Activated CD8-positive, alpha-beta T cell treated with anti-CD3 and anti-CD28 coated beads, Interleukin-2, amount 10 ng/mL, durations not matched to agents 7 days and 5 days (primary cell): Measurements from ENCODE around the gene SUSD1. TPM values are rescaled to one million over a fixed set of nuclear protein-coding genes. Genes with fewer than 3 reads are reported as not detected.
"Not testable (repeated sequence)": the region's sequence is repeated elsewhere in the genome, so short reads cannot be mapped to it uniquely, and the experiment has no call there.

Experiments used
- ATAC-seq: fragments of 150-1000 bp; cut with Tn5 transposase; one replicate; pipeline ENCODE4 v1.10.0; 2021; ENCODE audit warnings: moderate library complexity
- CTCF ChIA-PET: fragments of 350-600 bp; sonication (Branson Sonifier 250); formaldehyde crosslinking; loops from one replicate; lab custom pipeline; 2021; ENCODE audit warnings: antibody characterized with exemption; lab: Charles Lee
- POLR2A ChIA-PET: fragments of 350-600 bp; sonication (Branson Sonifier 250); formaldehyde crosslinking; loops from one replicate; lab custom pipeline; 2021; ENCODE audit warnings: antibody characterized with exemption; lab: Charles Lee
- DNase-seq: peaks from one replicate; pipeline ENCODE4 v3.0.0-alpha.2; 2020
- H3K27ac Mint-ChIP-seq: one replicate; pipeline ENCODE4 v1.8.0; 2021; ENCODE audit warnings: mild to moderate bottlenecking, mixed read lengths
- H3K27me3 Mint-ChIP-seq: one replicate; pipeline ENCODE4 v1.8.0; 2021; ENCODE audit warnings: low read depth, mixed read lengths
- H3K36me3 Mint-ChIP-seq: one replicate; pipeline ENCODE4 v1.8.0; 2021; ENCODE audit warnings: low read depth, mixed read lengths
- H3K4me1 Mint-ChIP-seq: one replicate; pipeline ENCODE4 v1.8.0; 2021; ENCODE audit warnings: low read depth, mixed read lengths
- H3K4me3 Mint-ChIP-seq: one replicate; pipeline ENCODE4 v1.8.0; 2021; ENCODE audit warnings: mild to moderate bottlenecking, mixed read lengths
- H3K9me3 Mint-ChIP-seq: one replicate; pipeline ENCODE4 v1.8.0; 2022; ENCODE audit warnings: mixed read lengths; ENCODE audit not compliant: insufficient read depth
- total RNA-seq, 2 experiments: library from RNA; stranded (reverse); gene quantifications; one replicate each; pipeline ENCODE4 v1.2.3, GENCODE V29; 2021

SUSD1 gene
- total RNA-seq, 2 experiments from 2014 or later = 15.2 to 17.9 TPM

GRCh38 chr9:112128399-112128798 is 46.7 kb downstream of the SUSD1 start:
- peaks cover 13% of the 10 kb centered on the region for H3K36me3 Mint-ChIP-seq
- CTCF ChIA-PET, H3K4me1 Mint-ChIP-seq, POLR2A ChIA-PET, H3K9me3 Mint-ChIP-seq, H3K27ac Mint-ChIP-seq, ATAC-seq, H3K4me3 Mint-ChIP-seq, H3K27me3 Mint-ChIP-seq, DNase-seq: not testable (repeated sequence)

- Mint-ChIP-seq H3K9me3 (no peaks in the 10 kb centered on the region), H3K36me3 (peaks cover 10% of the 10 kb centered on the region), H3K4me3 (no peak overlapping the region), H3K4me1 (no peaks in the 10 kb centered on the region), H3K27me3 (no peaks in the 10 kb centered on the region), H3K27ac (no peak overlapping the region)
- no peak for ATAC-seq
- DNase-seq = no peak
- ChIA-PET CTCF (interaction anchor here (0.6 to 1.7 kb wide), 2 partner anchors 11 to 235 kb away, joined by 3 to 5 read pairs; no protein-coding TSS in a partner anchor), POLR2A (no interaction called here)
Measured at GRCh38 chr9:112127281-112127680, 47.8 kb downstream of the SUSD1 start.

- H3K4me3 Mint-ChIP-seq = no peak overlapping the region
- ChIA-PET CTCF (interaction anchor here (1.7 kb wide), 1 partner anchor 236 kb away, joined by 5 read pairs; no protein-coding TSS in a partner anchor), POLR2A (no interaction called here)
- no peak for ATAC-seq
- no peaks in the 10 kb centered on the region for H3K4me1 Mint-ChIP-seq
- no peaks in the 10 kb centered on the region for H3K27me3 Mint-ChIP-seq
- H3K36me3 Mint-ChIP-seq = peaks cover 18% of the 10 kb centered on the region
- no peak for DNase-seq
- H3K27ac Mint-ChIP-seq = no peak overlapping the region
- no peaks in the 10 kb centered on the region for H3K9me3 Mint-ChIP-seq
Measured at GRCh38 chr9:112125951-112126388, 49.1 kb downstream of the SUSD1 start.

GRCh38 chr9:112124156-112124555 is 50.9 kb downstream of the SUSD1 start:
- H3K27ac Mint-ChIP-seq = no peak overlapping the region
- ChIA-PET POLR2A (no interaction called here), CTCF (no interaction called here)
- H3K36me3 Mint-ChIP-seq = peaks cover 21% of the 10 kb centered on the region
- no peaks in the 10 kb centered on the region for H3K4me1 Mint-ChIP-seq
- no peak overlapping the region for H3K4me3 Mint-ChIP-seq
- DNase-seq (no peak), ATAC-seq (no peak)
- H3K9me3 Mint-ChIP-seq = no peaks in the 10 kb centered on the region
- no peaks in the 10 kb centered on the region for H3K27me3 Mint-ChIP-seq

GRCh38 chr9:112121633-112122032 is 53.5 kb downstream of the SUSD1 start:
- H3K4me1 Mint-ChIP-seq = no peaks in the 10 kb centered on the region
- H3K9me3 Mint-ChIP-seq = no peaks in the 10 kb centered on the region
- ChIA-PET CTCF (interaction anchor here (1.0 to 2.0 kb wide), 2 partner anchors 239 to 240 kb away, joined by 3 to 6 read pairs; no protein-coding TSS in a partner anchor), POLR2A (no interaction called here)
- ATAC-seq (no peak), DNase-seq (no peak)
- no peaks in the 10 kb centered on the region for H3K27me3 Mint-ChIP-seq
- peaks cover 22% of the 10 kb centered on the region for H3K36me3 Mint-ChIP-seq
- H3K4me3 Mint-ChIP-seq = no peak overlapping the region
- no peak overlapping the region for H3K27ac Mint-ChIP-seq

GRCh38 chr9:112120439-112120925 is 54.6 kb downstream of the SUSD1 start:
- CTCF ChIA-PET = interaction anchor here (1.0 to 2.0 kb wide), 3 partner anchors 23 to 241 kb away, joined by 3 to 6 read pairs (median 6); no protein-coding TSS in a partner anchor
- POLR2A ChIA-PET = interaction anchor here (0.8 to 1.0 kb wide), 2 partner anchors 10 to 205 kb away, joined by 3 read pairs; no protein-coding TSS in a partner anchor

GRCh38 chr9:112120030-112120341 is 55.1 kb downstream of the SUSD1 start:
- CTCF ChIA-PET = interaction anchor here (2.0 kb wide), 2 partner anchors 22 to 240 kb away, joined by 6 read pairs; no protein-coding TSS in a partner anchor
- no peak overlapping the region for H3K4me3 Mint-ChIP-seq
- no peaks in the 10 kb centered on the region for H3K9me3 Mint-ChIP-seq
- H3K4me1 Mint-ChIP-seq = no peaks in the 10 kb centered on the region
- ATAC-seq = no peak
- DNase-seq = no peak
- no peaks in the 10 kb centered on the region for H3K27me3 Mint-ChIP-seq
- no peak overlapping the region for H3K27ac Mint-ChIP-seq
- POLR2A ChIA-PET = interaction anchor here (0.8 to 1.0 kb wide), 2 partner anchors 10 to 206 kb away, joined by 3 read pairs; no protein-coding TSS in a partner anchor
- H3K36me3 Mint-ChIP-seq = peaks cover 23% of the 10 kb centered on the region

More at GRCh38 chr9:112120439-112120925, 54.6 kb downstream of the SUSD1 start:
- peak; percentile 6 for DNase-seq
- H3K27ac Mint-ChIP-seq = no peak overlapping the region
- no peak overlapping the region for H3K4me3 Mint-ChIP-seq
- H3K9me3 Mint-ChIP-seq = no peaks in the 10 kb centered on the region
- ATAC-seq = no peak
- no peaks in the 10 kb centered on the region for H3K27me3 Mint-ChIP-seq
- no peaks in the 10 kb centered on the region for H3K4me1 Mint-ChIP-seq
- H3K36me3 Mint-ChIP-seq = peaks cover 23% of the 10 kb centered on the region

- H3K36me3 Mint-ChIP-seq = peaks cover 23% of the 10 kb centered on the region
- no peak overlapping the region for H3K27ac Mint-ChIP-seq
- no peaks in the 10 kb centered on the region for H3K9me3 Mint-ChIP-seq
- H3K4me1 Mint-ChIP-seq = no peaks in the 10 kb centered on the region
- no peak overlapping the region for H3K4me3 Mint-ChIP-seq
- H3K27me3 Mint-ChIP-seq = no peaks in the 10 kb centered on the region
- ChIA-PET CTCF (interaction anchor here (1.1 to 2.0 kb wide), 3 partner anchors 22 to 247 kb away, joined by 3 to 6 read pairs (median 6); no protein-coding TSS in a partner anchor), POLR2A (no interaction called here)
- DNase-seq (peak; percentile 7), ATAC-seq (no peak)
Measured at GRCh38 chr9:112119225-112120029, 55.7 kb downstream of the SUSD1 start.

- ChIA-PET POLR2A (no interaction called here), CTCF (no interaction called here)
- Mint-ChIP-seq H3K9me3 (no peaks in the 10 kb centered on the region), H3K4me1 (no peaks in the 10 kb centered on the region), H3K4me3 (no peak overlapping the region), H3K27ac (no peak overlapping the region), H3K36me3 (peaks cover 20% of the 10 kb centered on the region), H3K27me3 (no peaks in the 10 kb centered on the region)
- no peak for DNase-seq
- ATAC-seq = no peak
Measured at GRCh38 chr9:112118009-112118408, 57.1 kb downstream of the SUSD1 start.

- Mint-ChIP-seq H3K27me3 (no peaks in the 10 kb centered on the region), H3K4me3 (no peak overlapping the region), H3K9me3 (no peaks in the 10 kb centered on the region), H3K27ac (no peak overlapping the region), H3K4me1 (no peaks in the 10 kb centered on the region), H3K36me3 (peaks cover 12% of the 10 kb centered on the region)
- ATAC-seq = no peak
- ChIA-PET CTCF (no interaction called here), POLR2A (no interaction called here)
- peak; percentile 9 for DNase-seq
Measured at GRCh38 chr9:112115970-112116753, 58.9 kb downstream of the SUSD1 start.

- DNase-seq (peak; percentile 9), ATAC-seq (no peak)
- Mint-ChIP-seq H3K4me1 (no peaks in the 10 kb centered on the region), H3K27me3 (no peaks in the 10 kb centered on the region), H3K36me3 (peaks cover 16% of the 10 kb centered on the region), H3K4me3 (no peak overlapping the region), H3K9me3 (no peaks in the 10 kb centered on the region), H3K27ac (no peak overlapping the region)
- POLR2A ChIA-PET = no interaction called here
- CTCF ChIA-PET = interaction anchor here (0.9 to 1.6 kb wide), 3 partner anchors 48 to 239 kb away, joined by 3 read pairs; no protein-coding TSS in a partner anchor
Measured at GRCh38 chr9:112115109-112115508, 60.0 kb downstream of the SUSD1 start.
